HG03457 (cell line): Measurements from ENCODE around the gene CDC42BPA.
"Not testable (repeated sequence)": the region's sequence is repeated elsewhere in the genome, so short reads cannot be mapped to it uniquely, and the experiment has no call there.

Experiments
- ATAC-seq: cut with Tn5 transposase; IDR thresholded peaks from one replicate; pipeline ENCODE4 v1.9.1; 2021; ENCODE audit warnings: moderate number of reproducible peaks; ENCODE audit not compliant: unreplicated experiment

Gene CDC42BPA

GRCh38 chr1:227308367-227309336 is 9.6 kb downstream of the CDC42BPA start:
- no peak for ATAC-seq

DNA sequence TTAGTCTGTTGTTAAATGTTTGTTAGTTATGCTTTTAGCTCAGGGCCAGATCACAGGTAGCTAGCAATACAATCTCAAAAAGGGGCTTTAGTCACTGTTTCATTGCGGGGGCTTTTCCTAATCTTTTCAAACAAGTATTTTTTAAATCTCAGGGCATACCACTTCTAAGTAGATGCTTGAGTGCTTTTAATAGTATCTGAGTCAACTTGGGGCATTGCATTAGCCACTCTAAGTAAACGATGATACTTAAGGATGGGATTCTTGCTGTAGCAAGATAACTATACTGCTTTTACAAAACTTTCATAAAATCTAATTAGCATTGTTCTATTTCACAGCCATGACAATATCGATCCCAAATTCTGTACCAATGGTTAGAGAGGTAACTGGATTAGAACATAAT is 11.6 kb downstream of the CDC42BPA start:
- ATAC-seq: no peak

GRCh38 chr1:227305894-227306626 is 12.2 kb downstream of the CDC42BPA start:
- ATAC-seq: no peak

DNA sequence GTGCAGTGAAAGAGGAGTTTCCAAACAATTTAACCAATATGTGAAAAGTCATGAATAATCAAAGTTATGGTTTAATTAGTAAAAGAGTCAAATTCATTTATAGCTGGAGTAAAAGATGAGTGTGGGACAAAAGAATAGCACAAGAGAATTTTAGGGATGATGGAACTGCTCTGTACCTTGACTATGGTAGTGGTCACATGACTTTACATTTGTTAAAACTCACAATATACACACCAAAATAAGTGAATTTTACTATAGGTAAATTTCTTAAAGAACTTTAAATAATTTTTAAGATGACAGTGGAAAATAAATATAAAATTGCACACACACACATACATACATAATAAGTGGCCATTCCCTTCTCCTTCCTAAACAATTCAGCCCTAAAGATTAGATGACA is 13.6 kb downstream of the CDC42BPA start:
- ATAC-seq: no peak

DNA sequence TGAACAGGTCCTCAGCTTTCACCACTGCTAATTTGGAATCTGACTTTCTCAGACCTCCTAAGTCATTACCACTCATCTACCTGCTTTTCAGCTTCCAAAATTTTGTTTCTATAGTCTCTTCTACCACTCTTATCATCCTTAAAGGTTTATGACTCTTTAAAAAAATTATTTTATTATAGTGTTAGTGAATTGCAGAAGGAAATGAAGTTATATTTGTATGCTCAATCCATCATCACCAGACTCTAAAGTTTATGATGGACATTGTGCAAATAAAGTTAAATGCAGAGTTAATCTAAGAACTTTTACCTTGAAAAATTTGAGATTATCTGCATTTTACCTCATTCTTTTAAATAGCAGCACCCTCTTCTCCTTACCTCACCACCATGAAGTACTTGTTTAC is 14.6 kb downstream of the CDC42BPA start:
- no peak for ATAC-seq

DNA sequence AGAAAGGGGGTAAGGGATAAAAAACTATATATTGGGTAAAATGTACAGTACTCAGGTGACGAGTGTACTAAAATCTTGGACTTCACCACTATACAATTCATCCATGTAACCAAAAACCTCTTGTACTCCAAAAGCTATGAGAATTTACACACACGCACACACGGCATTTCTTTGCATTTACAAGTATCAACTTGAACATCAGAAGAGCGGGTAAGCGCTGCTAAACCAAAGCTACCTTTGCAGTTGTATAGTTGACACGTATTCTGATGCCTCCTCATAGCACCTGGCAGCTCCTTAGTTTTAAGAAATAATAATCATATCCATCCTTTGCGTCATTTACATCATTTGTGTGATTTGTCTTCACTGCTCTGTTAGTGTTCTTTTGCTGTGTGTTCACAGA is 17.6 kb downstream of the CDC42BPA start:
- no peak for ATAC-seq

DNA sequence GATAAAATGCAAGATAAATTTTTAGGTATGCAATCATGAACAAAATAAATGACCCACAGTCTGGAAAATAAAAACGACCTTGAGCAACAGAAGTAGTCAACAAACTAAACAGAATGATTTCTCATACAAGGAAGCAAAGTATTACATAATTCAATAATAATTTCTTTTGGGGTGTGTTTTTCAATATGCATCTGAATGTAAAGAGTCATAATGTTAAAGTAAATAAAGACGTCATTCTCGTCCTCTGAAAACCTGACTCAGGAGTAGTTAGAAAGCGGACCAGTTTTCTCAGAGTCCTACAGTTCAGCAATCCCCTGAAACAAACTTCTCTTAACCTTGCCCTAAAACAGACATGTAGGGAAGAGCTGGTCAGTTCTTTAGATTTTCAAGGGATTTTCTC is 18.6 kb downstream of the CDC42BPA start:
- no peak for ATAC-seq

DNA sequence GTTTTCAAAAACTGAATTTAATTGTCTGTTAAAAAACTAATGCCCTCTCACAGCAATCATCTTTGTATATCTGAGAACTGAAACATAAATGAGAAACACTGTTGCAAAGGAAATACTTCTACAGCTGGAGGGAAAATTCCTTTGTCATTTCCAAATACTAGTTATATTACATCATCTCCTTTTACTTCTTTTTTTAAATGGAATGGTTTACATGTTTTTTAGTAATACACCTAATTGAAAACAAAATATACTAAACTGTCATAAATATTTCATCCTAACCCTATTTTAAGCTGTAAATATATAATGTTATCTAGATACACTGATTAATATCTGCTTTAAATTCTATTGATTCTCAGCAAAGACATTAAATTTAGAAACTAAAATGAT is 19.1 kb downstream of the CDC42BPA start:
- ATAC-seq: no peak

- ATAC-seq: no peak
Observed at GRCh38 chr1:227298512-227299240, 19.6 kb downstream of the CDC42BPA start.

DNA sequence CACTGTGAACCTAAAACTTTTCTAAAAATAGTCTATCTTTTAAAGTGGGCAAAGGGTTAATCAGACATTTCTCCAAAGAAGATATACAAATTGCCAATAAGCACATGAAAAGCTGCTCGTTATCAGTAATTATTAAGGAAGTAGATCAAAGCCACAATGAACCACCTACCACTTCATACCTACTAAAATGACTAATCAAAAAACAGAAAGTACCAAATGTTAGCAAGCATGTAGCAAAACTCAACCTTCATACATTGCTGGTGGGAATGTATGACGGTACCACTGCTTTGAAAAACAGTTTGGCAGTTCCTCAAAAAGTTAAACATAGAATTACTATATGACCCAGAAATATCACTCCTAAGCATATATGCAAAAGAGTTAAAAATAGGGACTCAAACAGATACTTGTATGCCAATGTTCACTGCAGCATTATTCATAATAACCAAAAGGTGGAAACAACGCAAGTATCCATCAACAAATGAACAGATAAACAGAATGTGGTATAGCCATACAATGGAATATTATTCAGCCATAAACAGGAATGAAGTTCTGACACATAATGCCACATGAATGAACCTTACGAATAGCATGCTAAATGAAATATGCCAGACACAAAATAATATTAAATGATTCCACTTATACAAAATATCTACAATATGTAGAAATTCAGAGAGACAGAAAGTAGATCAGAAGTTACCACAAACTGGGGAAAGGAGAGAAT is 21.1 kb downstream of the CDC42BPA start:
- no peak for ATAC-seq

DNA sequence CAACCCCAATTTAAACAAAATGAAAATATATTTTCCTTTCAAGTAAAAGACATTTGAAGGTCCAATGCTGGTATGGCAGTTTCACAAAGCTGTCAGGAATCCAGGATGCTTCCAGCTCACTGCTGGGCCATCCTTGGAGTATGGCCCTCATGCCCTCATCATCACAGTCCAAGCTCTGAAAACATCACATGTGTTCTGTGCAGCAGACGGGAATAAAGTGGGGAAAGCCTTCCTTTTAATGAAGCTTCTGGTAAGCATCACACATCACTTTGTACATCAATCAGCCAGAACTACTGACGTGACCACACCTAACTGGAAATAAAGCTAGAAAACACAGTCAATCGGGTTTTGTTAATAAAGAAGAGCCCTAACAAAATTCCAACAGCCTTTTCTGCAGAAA is 22.7 kb downstream of the CDC42BPA start:
- ATAC-seq: no peak

DNA sequence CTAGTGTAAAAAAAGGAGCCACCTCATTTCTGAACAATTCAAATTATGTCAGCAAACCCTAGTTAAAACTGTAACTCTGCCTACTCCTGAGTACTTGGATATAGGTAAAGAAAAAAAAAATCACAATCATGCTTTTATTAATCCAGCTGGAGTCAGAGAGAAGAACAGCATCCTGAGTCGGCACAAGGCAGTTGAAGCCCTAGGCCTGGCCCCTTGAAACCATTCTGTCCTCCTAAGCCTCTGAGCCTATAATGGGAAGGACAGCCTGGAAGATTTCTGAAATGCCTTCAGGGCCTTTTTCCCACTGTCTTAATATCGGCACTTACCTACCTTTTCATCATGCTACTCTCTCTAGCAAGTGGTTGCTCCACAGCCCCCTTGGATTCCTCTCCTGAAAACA is 32.5 kb downstream of the CDC42BPA start:
- ATAC-seq: no peak

DNA sequence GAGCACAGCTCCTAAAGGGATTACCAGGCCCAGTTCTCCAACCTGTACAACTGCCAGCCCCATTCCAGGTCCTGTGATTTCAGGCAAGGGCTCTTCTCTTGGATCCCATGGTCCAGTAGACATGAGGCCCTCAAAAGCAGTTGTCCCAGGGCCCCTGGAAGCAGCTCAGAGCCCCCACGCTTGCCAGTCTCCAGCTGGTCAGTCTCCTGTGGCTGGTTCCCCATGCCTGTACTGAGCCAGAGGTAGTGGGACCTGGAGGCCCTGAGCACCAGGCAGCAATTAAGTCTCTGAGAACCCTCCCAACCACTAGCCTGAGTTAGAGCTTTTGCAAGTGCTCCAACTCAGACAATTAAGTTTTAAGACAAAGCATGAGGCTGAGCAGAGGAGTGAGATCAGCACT is 36.9 kb downstream of the CDC42BPA start:
- no peak for ATAC-seq

DNA sequence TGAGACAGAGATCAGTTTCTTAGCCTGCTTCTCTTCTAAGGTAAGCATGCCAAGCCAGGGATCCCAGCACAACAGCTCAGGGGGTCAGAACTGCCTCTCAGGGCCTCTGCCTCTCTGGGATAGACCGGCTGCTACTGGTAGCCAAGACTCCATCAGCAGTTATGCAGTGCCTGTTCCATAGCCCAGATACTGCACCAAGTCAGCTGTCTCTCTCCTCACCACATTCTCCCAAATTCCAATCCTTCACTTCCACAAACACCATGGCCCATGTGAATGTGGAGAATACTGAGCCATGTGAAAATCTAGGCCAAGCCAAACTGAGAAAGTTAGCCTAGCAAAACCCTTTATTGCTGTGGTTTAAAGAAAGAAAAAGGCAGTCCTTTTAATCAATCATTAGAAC is 37.5 kb downstream of the CDC42BPA start:
- ATAC-seq: no peak

DNA sequence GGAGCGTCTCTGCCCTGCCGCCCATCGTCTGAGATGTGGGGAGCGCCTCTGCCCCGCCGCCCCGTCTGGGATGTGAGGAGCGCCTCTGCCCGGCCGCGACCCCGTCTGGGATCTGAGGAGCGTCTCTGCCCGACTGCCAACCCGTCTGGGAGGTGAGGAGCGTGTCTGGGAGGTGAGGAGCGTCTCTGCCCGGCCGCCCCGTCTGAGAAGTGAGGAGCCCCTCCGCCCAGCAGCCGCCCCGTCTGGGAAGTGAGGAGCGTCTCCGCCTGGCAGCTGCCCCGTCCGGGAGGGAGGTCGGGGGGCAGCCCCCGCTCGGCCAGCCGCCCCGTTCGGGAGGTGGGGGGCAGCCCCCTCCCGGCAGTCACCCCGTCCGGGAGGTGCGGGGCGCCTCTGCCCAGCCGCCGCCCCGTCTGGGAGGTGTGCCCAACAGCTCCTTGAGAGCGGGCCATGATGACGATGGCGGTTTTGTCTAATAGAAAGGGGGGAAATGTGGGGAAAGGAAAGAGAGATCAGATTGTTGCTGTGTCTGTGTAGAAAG is 42.1 kb downstream of the CDC42BPA start:
- not testable (repeated sequence) for ATAC-seq

DNA sequence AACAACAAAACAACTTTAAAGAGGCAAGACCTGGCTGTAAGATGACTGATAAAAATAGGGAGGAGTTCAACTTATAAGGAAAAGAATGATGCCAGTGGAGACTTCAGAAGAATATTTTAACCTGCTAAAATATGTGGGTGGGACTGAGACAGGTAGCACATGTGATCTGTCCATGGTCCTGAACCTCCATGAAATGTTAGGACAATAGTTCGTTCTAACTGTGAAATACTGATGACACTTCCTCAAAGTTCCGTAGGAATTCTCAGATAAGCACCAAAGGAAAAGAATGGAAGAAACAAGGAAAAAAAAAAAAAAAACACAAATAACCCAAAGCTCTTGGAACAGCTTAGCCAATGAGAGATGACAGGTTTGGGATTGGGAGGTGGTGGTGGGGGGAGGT is 44.7 kb downstream of the CDC42BPA start:
- ATAC-seq: no peak

DNA sequence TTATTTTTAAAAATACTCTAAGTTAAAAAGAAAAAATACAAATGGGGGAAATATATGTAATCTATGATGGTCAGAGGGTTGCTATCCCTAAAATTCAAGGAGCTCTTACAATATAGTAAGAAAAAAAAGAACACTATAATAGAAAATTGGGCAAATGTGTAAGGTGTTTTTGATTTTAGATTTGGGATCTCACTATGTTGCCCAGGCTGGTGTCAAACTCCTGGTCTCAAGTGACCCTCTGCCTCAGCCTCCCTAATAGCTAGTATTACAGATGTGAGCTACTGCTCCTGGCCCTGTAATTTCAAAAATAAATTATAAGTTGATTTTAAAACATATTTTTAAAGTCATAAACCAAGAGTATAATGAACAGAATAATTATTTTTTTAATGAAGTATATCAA is 45.9 kb downstream of the CDC42BPA start:
- no peak for ATAC-seq

- ATAC-seq: no peak
Observed at GRCh38 chr1:227270554-227270953, 47.7 kb downstream of the CDC42BPA start.

DNA sequence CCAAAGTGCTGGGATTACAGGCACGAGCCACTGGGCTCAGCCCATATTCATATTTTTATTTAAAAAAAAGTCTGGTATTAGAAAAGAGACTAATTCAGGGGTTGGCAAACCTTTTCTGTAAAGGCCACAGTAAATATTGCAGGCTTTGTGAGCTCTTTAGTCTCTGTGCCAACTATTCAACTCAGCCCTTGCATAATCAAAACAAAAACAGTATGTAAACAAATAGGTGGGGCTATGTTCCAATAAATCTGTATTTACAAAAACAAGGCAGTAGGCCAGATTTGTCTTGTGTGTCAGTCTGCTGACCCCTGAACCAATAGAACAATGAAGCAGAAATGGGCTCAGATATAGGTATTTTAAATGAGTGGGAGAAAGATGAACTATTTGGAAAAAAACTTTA is 49.3 kb downstream of the CDC42BPA start:
- no peak for ATAC-seq

DNA sequence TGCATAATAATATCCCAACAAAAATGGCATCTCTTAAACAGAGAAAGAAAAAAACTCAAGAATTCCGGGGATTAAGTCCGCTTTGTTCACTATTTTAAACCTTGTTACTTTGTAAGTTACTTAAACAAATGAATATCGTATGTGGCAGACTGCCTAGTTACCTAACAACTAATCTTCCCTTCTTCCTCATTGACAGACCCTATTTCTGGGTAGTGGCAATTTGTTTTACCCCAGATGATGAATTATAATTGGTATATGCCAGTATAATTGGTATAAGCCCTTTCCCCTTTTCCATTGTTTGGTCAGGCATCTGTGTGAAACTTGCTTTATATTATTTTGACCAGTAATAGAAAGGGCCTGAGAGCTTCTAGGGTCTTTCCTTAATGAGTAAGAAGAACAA is 52.4 kb downstream of the CDC42BPA start:
- ATAC-seq: no peak

DNA sequence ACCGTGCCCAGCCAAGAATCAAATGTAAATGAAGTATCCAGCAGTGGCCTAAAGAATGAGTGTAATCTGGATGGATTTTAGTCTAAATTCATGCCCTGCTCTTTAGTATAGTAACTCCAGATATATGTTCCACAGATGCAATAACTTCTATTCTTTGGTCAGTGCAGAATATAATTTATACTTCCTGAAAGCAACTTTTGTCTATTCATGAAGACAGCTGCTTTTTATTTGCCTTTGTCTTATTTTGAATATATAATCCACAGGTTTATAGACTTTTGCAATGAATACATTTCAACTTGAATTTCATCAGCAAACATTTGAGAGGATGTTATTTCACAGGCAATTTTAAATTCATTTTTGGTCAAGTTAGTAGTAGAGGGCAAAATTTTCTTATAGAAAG is 54.4 kb downstream of the CDC42BPA start:
- ATAC-seq: no peak
